Measurements from ENCODE around the gene PLXNB1.
"Not testable (repeated sequence)": the region's sequence is repeated elsewhere in the genome, so short reads cannot be mapped to it uniquely, and the experiment has no call there.

PLXNB1 gene

GRCh38 chr3:48429960-48430707, at the start of gene PLXNB1:
Gene PLXNB1, minus strand, starts transcription at chr3:48430086. Its CDS starts 5,475 bp downstream, at chr3:48424611.
- FAIRE-seq = no peak

- FAIRE-seq = no peak
Measured at GRCh38 chr3:48478626-48479555, 49.0 kb upstream of the PLXNB1 start.

GRCh38 chr3:48477959-48478520, 48.2 kb upstream of the PLXNB1 start:
- FAIRE-seq = no peak

- FAIRE-seq = no peak
Measured at GRCh38 chr3:48476426-48477053, 46.7 kb upstream of the PLXNB1 start.

GRCh38 chr3:48475188-48475587, 45.3 kb upstream of the PLXNB1 start:
- no peak for FAIRE-seq

GRCh38 chr3:48474619-48475018, 44.7 kb upstream of the PLXNB1 start:
- no peak for FAIRE-seq

GRCh38 chr3:48474031-48474430, 44.1 kb upstream of the PLXNB1 start:
- not testable (repeated sequence) for FAIRE-seq

GRCh38 chr3:48473617-48473952, 43.7 kb upstream of the PLXNB1 start:
- FAIRE-seq = no peak

GRCh38 chr3:48472923-48473616, 43.2 kb upstream of the PLXNB1 start:
- FAIRE-seq = no peak

- no peak for FAIRE-seq
Measured at GRCh38 chr3:48472673-48472922, 42.7 kb upstream of the PLXNB1 start.

GRCh38 chr3:48470286-48470685, 40.4 kb upstream of the PLXNB1 start:
- no peak for FAIRE-seq

- no peak for FAIRE-seq
Measured at GRCh38 chr3:48469046-48469915, 39.4 kb upstream of the PLXNB1 start.

- no peak for FAIRE-seq
Measured at GRCh38 chr3:48468329-48468731, 38.4 kb upstream of the PLXNB1 start.

GRCh38 chr3:48467473-48468267, 37.8 kb upstream of the PLXNB1 start:
- FAIRE-seq = no peak

GRCh38 chr3:48467110-48467454, 37.2 kb upstream of the PLXNB1 start:
- FAIRE-seq = no peak

- FAIRE-seq = no peak
Measured at GRCh38 chr3:48466386-48467109, 36.7 kb upstream of the PLXNB1 start.

GRCh38 chr3:48465531-48466378, 35.9 kb upstream of the PLXNB1 start:
- peak; percentile 64 for FAIRE-seq

- no peak for FAIRE-seq
Measured at GRCh38 chr3:48465237-48465530, 35.3 kb upstream of the PLXNB1 start.

GRCh38 chr3:48464713-48465221, 34.9 kb upstream of the PLXNB1 start:
- no peak for FAIRE-seq

All from colon (tissue), 2 donors.